H1 (cell line): Measurements from ENCODE around the gene ZDHHC1. TPM values are rescaled to one million over a fixed set of nuclear protein-coding genes. Genes with fewer than 3 reads are reported as not detected.

Experiments
- CHD1 ChIP-seq: IDR thresholded peaks from 2 replicates; pipeline ENCODE4 v1.6.1; 2012; ENCODE audit warnings: low read depth, low read length, improper control_type of control experiment
- SAP30 ChIP-seq: fragments of 300-600 bp; sonication (generic); IDR thresholded peaks from 2 replicates; pipeline ENCODE4 v1.7.1; 2012; ENCODE audit warnings: low read length, moderate library complexity, mild to moderate bottlenecking, inconsistent platforms; ENCODE audit not compliant: insufficient read depth, insufficient replicate concordance
- SIN3A ChIP-seq, 2 experiments: IDR thresholded peaks in 1 of 2; conservative IDR thresholded peaks in 1 of 2; 2 replicates each; pipeline ENCODE4 v1.6.1; 2011 to 2012; ENCODE audit warnings: low read length in 2 of 2, improper control_type of control experiment in 1 of 2, low read depth in 1 of 2, mild to moderate bottlenecking in 1 of 2
- SIRT6 ChIP-seq: IDR thresholded peaks from one replicate; pipeline ENCODE4 v1.7.1; 2012; ENCODE audit warnings: low read length, inconsistent platforms
- TAF7 ChIP-seq: optimal IDR thresholded peaks from 2 replicates; pipeline ENCODE3; 2011; ENCODE audit warnings: low read depth, mild to moderate bottlenecking, inconsistent platforms, low read length, moderate library complexity, borderline replicate concordance
- polyA plus RNA-seq, 7 experiments: library from polyadenylated mRNA; depleted of rRNA in 3 of 7; stranded (reverse) in 5 of 7; unstranded in 2 of 7; fragments of >200 nt in 5 of 7; fragments of 200-250 nt in 2 of 7; gene quantifications; 1 replicate in 5 of 7; 2 replicates in 1 of 7; 4 replicates in 1 of 7; pipeline versions ENCODE4 v1.2.1 to v1.2.3, GENCODE V29; 2011 to 2013; ENCODE audit warnings: missing spikeins in 2 of 7, mixed read lengths in 2 of 7
- total RNA-seq: library from RNA; stranded (reverse); fragmentation: NEBNext Ultra II Directional; extraction: Animal tissue kit (Norgen Biotek cat#: 25700); gene quantifications from 2 replicates; pipeline ENCODE4 v1.2.1, GENCODE V29; 2021
- TF ChIP-seq, protein P1 (sequence below): IDR thresholded peaks from 2 replicates; pipeline ENCODE4 v1.6.1; 2012; ENCODE audit warnings: inconsistent platforms
- TF ChIP-seq, protein P2 (sequence below): IDR thresholded peaks from 2 replicates; pipeline ENCODE4 v1.6.1; 2011; ENCODE audit warnings: low read depth, mild to moderate bottlenecking, low read length; ENCODE audit not compliant: insufficient read depth

ZDHHC1 gene
- total and polyA plus RNA-seq, 2 of the 8 experiments (the other 6 are each of a cell fraction or from before 2014, with no cell fraction given): 3.1 to 4.9 TPM

DNA sequence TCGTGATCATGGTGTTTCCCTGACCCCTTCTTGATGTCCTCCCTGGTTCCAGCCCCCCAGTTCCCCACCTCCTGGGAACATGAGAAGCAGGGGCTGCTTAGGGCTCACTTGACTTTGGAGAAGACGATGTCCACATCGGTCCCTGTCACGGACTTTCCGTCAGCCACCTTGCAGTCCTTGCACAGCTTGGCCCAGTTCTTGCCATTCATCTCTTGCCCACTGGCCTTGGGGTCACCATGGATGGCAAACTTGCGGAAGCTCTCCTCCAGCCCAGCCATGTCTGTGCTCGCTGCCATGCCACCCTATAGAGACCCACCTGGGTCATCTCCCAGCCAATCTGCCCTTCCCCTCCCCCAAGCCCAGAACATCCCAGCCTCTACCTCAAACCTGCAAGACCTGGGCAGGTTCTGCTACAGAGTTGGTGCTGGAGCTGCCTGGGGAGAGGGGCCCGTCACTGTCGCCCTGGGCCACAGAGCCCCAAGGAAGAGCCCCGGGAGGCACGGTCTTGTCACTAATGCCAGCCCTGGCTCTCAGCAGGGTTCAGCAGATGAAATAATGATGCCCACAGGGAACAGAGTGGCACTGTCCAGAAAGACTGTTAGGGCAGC lies 25.4 kb downstream of the ZDHHC1 start (continued):
- TF ChIP-seq SAP30: no peak
- no peak for TF ChIP-seq CHD1
- TF ChIP-seq, protein P1, sequence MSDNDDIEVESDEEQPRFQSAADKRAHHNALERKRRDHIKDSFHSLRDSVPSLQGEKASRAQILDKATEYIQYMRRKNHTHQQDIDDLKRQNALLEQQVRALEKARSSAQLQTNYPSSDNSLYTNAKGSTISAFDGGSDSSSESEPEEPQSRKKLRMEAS: no peak
- no peak for TF ChIP-seq SIN3A (conservative IDR thresholded peaks at IDR 0.05 in 1 of 2, IDR thresholded peaks at IDR 0.05 in 1 of 2; ENCODE audit: low read depth in 1 of 2, low read length in 2 of 2)
- TF ChIP-seq, protein P2, sequence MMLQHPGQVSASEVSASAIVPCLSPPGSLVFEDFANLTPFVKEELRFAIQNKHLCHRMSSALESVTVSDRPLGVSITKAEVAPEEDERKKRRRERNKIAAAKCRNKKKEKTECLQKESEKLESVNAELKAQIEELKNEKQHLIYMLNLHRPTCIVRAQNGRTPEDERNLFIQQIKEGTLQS: no peak
- TF ChIP-seq TAF7: no peak
- TF ChIP-seq SIRT6: no peak
